ENCODE results near the gene LRRC74B.

- TF ChIP-seq, protein P1, sequence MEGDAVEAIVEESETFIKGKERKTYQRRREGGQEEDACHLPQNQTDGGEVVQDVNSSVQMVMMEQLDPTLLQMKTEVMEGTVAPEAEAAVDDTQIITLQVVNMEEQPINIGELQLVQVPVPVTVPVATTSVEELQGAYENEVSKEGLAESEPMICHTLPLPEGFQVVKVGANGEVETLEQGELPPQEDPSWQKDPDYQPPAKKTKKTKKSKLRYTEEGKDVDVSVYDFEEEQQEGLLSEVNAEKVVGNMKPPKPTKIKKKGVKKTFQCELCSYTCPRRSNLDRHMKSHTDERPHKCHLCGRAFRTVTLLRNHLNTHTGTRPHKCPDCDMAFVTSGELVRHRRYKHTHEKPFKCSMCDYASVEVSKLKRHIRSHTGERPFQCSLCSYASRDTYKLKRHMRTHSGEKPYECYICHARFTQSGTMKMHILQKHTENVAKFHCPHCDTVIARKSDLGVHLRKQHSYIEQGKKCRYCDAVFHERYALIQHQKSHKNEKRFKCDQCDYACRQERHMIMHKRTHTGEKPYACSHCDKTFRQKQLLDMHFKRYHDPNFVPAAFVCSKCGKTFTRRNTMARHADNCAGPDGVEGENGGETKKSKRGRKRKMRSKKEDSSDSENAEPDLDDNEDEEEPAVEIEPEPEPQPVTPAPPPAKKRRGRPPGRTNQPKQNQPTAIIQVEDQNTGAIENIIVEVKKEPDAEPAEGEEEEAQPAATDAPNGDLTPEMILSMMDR (IDR thresholded peaks at IDR 0.05; ENCODE audit: insufficient read depth, low read depth, low read length) = no peak
- TF ChIP-seq EZH2 (IDR thresholded peaks at IDR 0.05; ENCODE audit: insufficient read depth, low read length) = no peak
Measured at GRCh38 chr22:21016644-21017420, 28.9 kb upstream of the LRRC74B start.
